ENCODE measurements around the gene MCHR1. TPM values are rescaled to one million over a fixed set of nuclear protein-coding genes. Genes with fewer than 3 reads are reported as not detected.

The MCHR1 gene
- total RNA-seq, 1 donor from 2014 or later = 0.19 TPM

DNA sequence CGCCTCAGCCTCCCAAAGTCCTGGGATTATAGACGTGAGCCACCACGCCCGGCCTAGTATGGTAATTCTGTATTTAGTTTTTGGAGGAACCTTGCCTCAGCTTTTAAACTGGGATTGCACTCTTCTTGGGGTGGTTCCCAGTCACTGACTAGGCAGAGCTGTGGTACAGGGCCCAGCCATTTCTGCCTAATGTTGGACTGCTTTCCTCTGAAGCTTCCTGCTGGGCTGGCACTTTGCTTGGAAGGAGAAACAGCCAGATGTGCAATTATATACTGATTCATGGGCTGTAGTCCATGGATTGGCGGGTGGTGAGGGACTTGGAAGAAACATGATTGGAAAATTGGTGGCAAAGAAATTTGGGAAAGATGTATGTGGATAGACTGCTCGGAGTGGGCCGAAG lies 17.6 kb upstream of the MCHR1 start:
- no peaks in the 10 kb centered on the region for H3K4me1 Mint-ChIP-seq (ENCODE audit: low read depth)
- TF ChIP-seq, protein P1, sequence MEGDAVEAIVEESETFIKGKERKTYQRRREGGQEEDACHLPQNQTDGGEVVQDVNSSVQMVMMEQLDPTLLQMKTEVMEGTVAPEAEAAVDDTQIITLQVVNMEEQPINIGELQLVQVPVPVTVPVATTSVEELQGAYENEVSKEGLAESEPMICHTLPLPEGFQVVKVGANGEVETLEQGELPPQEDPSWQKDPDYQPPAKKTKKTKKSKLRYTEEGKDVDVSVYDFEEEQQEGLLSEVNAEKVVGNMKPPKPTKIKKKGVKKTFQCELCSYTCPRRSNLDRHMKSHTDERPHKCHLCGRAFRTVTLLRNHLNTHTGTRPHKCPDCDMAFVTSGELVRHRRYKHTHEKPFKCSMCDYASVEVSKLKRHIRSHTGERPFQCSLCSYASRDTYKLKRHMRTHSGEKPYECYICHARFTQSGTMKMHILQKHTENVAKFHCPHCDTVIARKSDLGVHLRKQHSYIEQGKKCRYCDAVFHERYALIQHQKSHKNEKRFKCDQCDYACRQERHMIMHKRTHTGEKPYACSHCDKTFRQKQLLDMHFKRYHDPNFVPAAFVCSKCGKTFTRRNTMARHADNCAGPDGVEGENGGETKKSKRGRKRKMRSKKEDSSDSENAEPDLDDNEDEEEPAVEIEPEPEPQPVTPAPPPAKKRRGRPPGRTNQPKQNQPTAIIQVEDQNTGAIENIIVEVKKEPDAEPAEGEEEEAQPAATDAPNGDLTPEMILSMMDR (IDR thresholded peaks at IDR 0.05; ENCODE audit: unreplicated experiment) = no peak
- no peak for DNase-seq (ENCODE audit: low spot score, unreplicated experiment)
- H3K36me3 Mint-ChIP-seq (ENCODE audit: insufficient read depth) = no peaks in the 10 kb centered on the region
- no peak overlapping the region for H3K4me3 Mint-ChIP-seq (ENCODE audit: low read depth)
- H3K27me3 Mint-ChIP-seq = no peaks in the 10 kb centered on the region
- H3K9me3 Mint-ChIP-seq (ENCODE audit: low read depth) = no peaks in the 10 kb centered on the region
- no peak overlapping the region for H3K27ac Mint-ChIP-seq

DNA sequence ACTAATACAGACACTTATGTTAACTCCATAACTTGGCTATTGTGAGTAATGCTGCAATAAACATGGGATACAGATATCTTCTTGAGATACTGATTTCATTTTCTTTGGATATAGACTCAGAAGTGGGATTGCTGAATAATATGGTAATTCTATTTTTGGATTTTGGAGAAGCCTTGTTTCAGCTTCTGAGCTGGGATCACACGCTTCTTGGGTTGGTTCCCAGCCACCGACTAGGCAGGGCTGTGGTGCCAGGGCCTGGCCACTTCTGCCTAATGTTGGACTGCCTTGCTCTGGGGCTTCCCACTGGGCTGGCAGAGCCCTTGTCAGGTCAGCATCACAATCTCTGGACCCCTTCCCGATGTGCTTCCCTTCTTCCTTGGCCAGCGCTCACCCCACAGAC lies 14.0 kb upstream of the MCHR1 start:
- Mint-ChIP-seq H3K4me3 (ENCODE audit: low read depth) (no peak overlapping the region), H3K27me3 (no peaks in the 10 kb centered on the region), H3K4me1 (ENCODE audit: low read depth) (peaks cover 2% of the 10 kb centered on the region), H3K9me3 (ENCODE audit: low read depth) (peaks cover 4% of the 10 kb centered on the region), H3K27ac (no peak overlapping the region), H3K36me3 (ENCODE audit: insufficient read depth) (no peaks in the 10 kb centered on the region)
- DNase-seq (ENCODE audit: low spot score, unreplicated experiment) = no peak
- TF ChIP-seq, protein P1 (IDR thresholded peaks at IDR 0.05; ENCODE audit: unreplicated experiment) = no peak

DNA sequence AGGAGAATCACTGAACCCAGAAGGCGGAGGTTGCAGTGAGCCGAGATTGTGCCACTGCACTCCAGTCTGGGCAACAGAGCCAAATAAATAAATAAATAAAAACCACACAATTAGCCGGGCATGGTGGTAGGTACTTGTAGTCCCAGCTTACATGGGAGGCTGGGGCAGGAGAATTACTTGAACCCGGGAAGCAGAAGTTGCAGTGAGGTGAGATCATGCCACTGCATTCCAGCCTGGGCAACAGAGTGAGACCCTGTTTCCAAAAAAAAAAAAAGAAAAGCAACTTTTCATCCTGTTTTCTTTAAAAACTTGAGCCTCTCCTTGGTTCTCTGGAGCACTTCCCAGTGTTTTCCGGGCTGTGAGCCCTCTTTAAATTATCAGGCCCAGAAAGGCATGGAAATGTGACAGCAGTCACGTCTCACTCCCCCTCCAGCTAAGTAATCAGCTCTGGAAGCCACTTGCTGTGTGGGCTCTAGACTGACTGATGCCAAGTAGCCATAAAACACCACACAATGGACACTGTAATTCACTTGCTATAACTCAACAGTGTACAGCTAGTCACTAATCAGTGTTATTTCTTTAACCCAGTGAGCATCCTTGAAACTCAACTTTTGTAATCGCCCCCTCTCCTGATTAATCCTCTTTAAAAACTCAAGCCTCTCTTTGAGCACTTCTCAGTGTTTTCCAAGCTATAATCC lies 13.0 kb upstream of the MCHR1 start:
- H3K36me3 Mint-ChIP-seq (ENCODE audit: insufficient read depth) = no peaks in the 10 kb centered on the region
- TF ChIP-seq, protein P1 (IDR thresholded peaks at IDR 0.05; ENCODE audit: unreplicated experiment) = no peak
- H3K4me1 Mint-ChIP-seq (ENCODE audit: low read depth) = peaks cover 2% of the 10 kb centered on the region
- peaks cover 4% of the 10 kb centered on the region for H3K9me3 Mint-ChIP-seq (ENCODE audit: low read depth)
- no peak for DNase-seq (ENCODE audit: low spot score, unreplicated experiment)
- H3K27ac Mint-ChIP-seq = no peak overlapping the region
- H3K4me3 Mint-ChIP-seq (ENCODE audit: low read depth) = no peak overlapping the region
- H3K27me3 Mint-ChIP-seq = no peaks in the 10 kb centered on the region

DNA sequence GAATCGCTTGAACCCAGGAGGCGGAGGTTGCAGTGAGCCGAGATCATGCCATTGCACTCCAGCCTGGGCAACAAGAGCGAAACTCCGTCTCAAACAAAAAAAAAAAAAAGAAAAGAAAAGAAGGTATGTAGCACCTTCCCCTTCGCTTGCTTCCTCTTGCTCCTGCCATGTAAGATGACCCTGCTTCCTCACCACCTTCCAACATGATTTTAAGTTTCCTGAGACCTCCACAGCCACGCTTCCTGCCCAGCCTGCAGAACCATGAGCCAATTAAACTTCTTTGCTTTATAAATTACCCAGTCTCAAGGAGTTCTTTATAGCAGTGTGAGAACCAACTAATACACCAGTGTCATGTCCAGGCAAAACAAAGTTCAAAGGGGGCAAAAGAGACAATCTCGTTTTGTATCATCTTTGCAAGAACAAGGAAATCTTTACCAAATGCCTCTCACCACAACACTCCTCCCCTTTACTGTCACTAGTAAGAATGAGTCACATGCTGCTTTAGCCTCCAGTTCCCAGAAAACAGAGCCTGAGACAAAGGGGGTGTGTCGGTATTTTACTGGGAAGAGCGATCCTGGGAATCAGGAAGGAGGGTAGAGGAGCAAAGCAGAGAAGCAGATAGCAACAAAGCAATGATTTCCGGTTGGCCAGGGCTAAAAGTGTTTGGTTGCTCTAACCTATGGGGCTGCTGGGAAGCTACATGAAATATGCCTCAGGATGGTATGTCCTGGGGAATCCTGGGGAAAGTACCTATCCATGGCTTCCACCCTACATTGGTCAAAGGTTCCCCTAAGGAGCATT lies 10.5 kb upstream of the MCHR1 start:
- peaks cover 2% of the 10 kb centered on the region for H3K4me1 Mint-ChIP-seq (ENCODE audit: low read depth)
- H3K27me3 Mint-ChIP-seq = no peaks in the 10 kb centered on the region
- peaks cover 4% of the 10 kb centered on the region for H3K9me3 Mint-ChIP-seq (ENCODE audit: low read depth)
- no peak overlapping the region for H3K4me3 Mint-ChIP-seq (ENCODE audit: low read depth)
- TF ChIP-seq, protein P1 (IDR thresholded peaks at IDR 0.05; ENCODE audit: unreplicated experiment) = no peak
- H3K27ac Mint-ChIP-seq = peak overlapping the region; percentile 47
- H3K36me3 Mint-ChIP-seq (ENCODE audit: insufficient read depth) = no peaks in the 10 kb centered on the region
- no peak for DNase-seq (ENCODE audit: low spot score, unreplicated experiment)

DNA sequence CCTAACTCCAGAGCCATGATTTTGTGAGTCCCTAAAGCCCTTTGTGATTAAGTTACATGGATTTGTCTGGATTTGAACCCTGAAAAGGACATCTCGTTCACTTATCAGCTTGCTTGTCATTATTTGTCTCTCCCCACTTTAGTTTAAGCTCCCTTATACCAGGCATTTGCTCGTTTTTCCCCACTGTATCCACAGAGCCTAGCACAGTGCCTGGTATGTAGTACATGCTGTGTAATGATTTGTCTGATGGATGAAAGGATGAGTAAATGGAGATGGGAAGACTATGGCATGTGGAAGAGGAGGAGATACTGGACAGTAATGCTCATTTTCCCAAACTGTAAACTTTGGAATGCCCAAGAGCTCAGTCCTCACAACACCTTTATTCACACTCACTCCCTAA lies 9.2 kb upstream of the MCHR1 start:
- Mint-ChIP-seq H3K9me3 (ENCODE audit: low read depth) (peaks cover 4% of the 10 kb centered on the region), H3K4me1 (ENCODE audit: low read depth) (peaks cover 2% of the 10 kb centered on the region), H3K27ac (no peak overlapping the region), H3K4me3 (ENCODE audit: low read depth) (no peak overlapping the region), H3K27me3 (no peaks in the 10 kb centered on the region), H3K36me3 (ENCODE audit: insufficient read depth) (no peaks in the 10 kb centered on the region)
- DNase-seq (ENCODE audit: low spot score, unreplicated experiment) = no peak
- TF ChIP-seq, protein P1 (IDR thresholded peaks at IDR 0.05; ENCODE audit: unreplicated experiment) = no peak

Data from progenitor cell of endocrine pancreas (in vitro differentiated cells).